Keratinocyte (primary cell): ENCODE data around the gene CDHR2. TPM values are rescaled to one million over a fixed set of nuclear protein-coding genes. Genes with fewer than 3 reads are reported as not detected.

Source experiments
- DNase-seq: peaks from one replicate; pipeline ENCODE4 v3.0.0-alpha.2; 2011; ENCODE audit warnings: low read depth, missing footprints, low spot score
- FAIRE-seq: peaks from 2 replicates; lab custom pipeline; 2011; peaks lifted over from hg19 to GRCh38; lab: Jason Lieb, UNC
- H2AFZ ChIP-seq: 2 replicates; pipeline ENCODE4 v1.6.0; 2012; ENCODE audit warnings: low read length, control low read depth, inconsistent platforms; ENCODE audit not compliant: control insufficient read depth
- H3K27ac ChIP-seq: 2 replicates; pipeline ENCODE4 v1.5.1; 2011; ENCODE audit warnings: low read length; ENCODE audit not compliant: control insufficient read depth, insufficient read depth
- H3K27me3 ChIP-seq: 3 replicates; pipeline ENCODE4 v1.6.0; 2011; ENCODE audit warnings: low read length; ENCODE audit not compliant: control insufficient read depth, insufficient read depth; ENCODE audit errors: extremely low read depth
- H3K36me3 ChIP-seq, 2 experiments: 2 replicates in 1 of 2; 3 replicates in 1 of 2; pipeline ENCODE4 v1.5.1; 2011; ENCODE audit warnings: low read length in 2 of 2, mild to moderate bottlenecking in 1 of 2; ENCODE audit not compliant: control insufficient read depth in 2 of 2, insufficient read depth in 2 of 2; ENCODE audit errors: extremely low read depth in 1 of 2
- H3K4me1 ChIP-seq: 3 replicates; pipeline ENCODE4 v1.5.1; 2011; ENCODE audit warnings: low read length; ENCODE audit not compliant: control insufficient read depth, insufficient read depth; ENCODE audit errors: extremely low read depth
- H3K4me2 ChIP-seq: 3 replicates; pipeline ENCODE4 v1.6.0; 2011; ENCODE audit warnings: low read depth, low read length; ENCODE audit not compliant: control insufficient read depth, insufficient read depth; ENCODE audit errors: extremely low read depth
- H3K4me3 ChIP-seq, 3 experiments: fragments of 200-600 bp in 1 of 3; sonication (generic) in 1 of 3; 2 replicates in 2 of 3; 3 replicates in 1 of 3; pipeline ENCODE4 v1.5.1; 2011 to 2016; ENCODE audit warnings: low read length in 3 of 3, mild to moderate bottlenecking in 3 of 3, control low read depth in 2 of 3, inconsistent platforms in 1 of 3, low read depth in 1 of 3, mixed read lengths in 1 of 3, mixed run types in 1 of 3, moderate library complexity in 1 of 3; ENCODE audit not compliant: control insufficient read depth in 2 of 3, insufficient read depth in 2 of 3; ENCODE audit errors: extremely low read depth in 1 of 3
- H3K79me2 ChIP-seq: 2 replicates; pipeline ENCODE4 v1.6.0; 2012; ENCODE audit warnings: low read length; ENCODE audit not compliant: control insufficient read depth, insufficient read depth
- H3K9ac ChIP-seq: 3 replicates; pipeline ENCODE4 v1.6.0; 2011; ENCODE audit warnings: low read length; ENCODE audit not compliant: control insufficient read depth, insufficient read depth; ENCODE audit errors: extremely low read depth
- H3K9me1 ChIP-seq: 3 replicates; pipeline ENCODE4 v1.6.0; 2011; ENCODE audit warnings: low read length; ENCODE audit not compliant: control insufficient read depth, insufficient read depth; ENCODE audit errors: extremely low read depth
- H3K9me3 ChIP-seq: 2 replicates; pipeline ENCODE4 v1.5.1; 2012; ENCODE audit warnings: low read depth, low read length; ENCODE audit not compliant: control insufficient read depth
- H4K20me1 ChIP-seq: 3 replicates; pipeline ENCODE4 v1.6.0; 2011; ENCODE audit warnings: low read length; ENCODE audit not compliant: control insufficient read depth, insufficient read depth; ENCODE audit errors: extremely low read depth
- CTCF ChIP-seq, 3 experiments: IDR thresholded peaks in 1 of 3; conservative IDR thresholded peaks in 1 of 3; optimal IDR thresholded peaks in 1 of 3; 2 replicates in 2 of 3; 3 replicates in 1 of 3; pipeline versions ENCODE3 to v1.5.1; 2011; ENCODE audit warnings: low read length in 3 of 3, mild to moderate bottlenecking in 3 of 3, moderate library complexity in 2 of 3, control low read depth in 1 of 3, inconsistent platforms in 1 of 3; ENCODE audit not compliant: insufficient read depth in 2 of 3; ENCODE audit errors: extremely low read depth in 1 of 3
- EZH2 ChIP-seq: IDR thresholded peaks from one replicate; pipeline ENCODE4 v1.6.1; 2012; ENCODE audit warnings: inconsistent platforms, mild to moderate bottlenecking, low read length, moderate library complexity
- dilution Hi-C: fragments of 300-500 bp; cut with MboI; formaldehyde crosslinking; loops from one replicate; pipeline ENCODE4 v1.7.0; 2020; ENCODE audit warnings: low sequenced_read_pairs; ENCODE audit not compliant: extremely low pct_ligation_motif_present
- polyA plus RNA-seq, 5 experiments: library from polyadenylated mRNA; depleted of rRNA in 3 of 5; stranded (reverse) in 3 of 5; stranded (forward) in 1 of 5; unstranded in 1 of 5; fragments of >200 nt; gene quantifications; 1 replicate in 1 of 5; 2 replicates in 3 of 5; 3 replicates in 1 of 5; pipeline versions ENCODE4 v1.2.1 to v1.2.3, GENCODE V29; 2011 to 2012; ENCODE audit warnings: missing spikeins in 2 of 5, low read depth in 1 of 5, low replicate concordance in 1 of 5

The CDHR2 gene
- polyA plus RNA-seq, 1 donor (not counting 4 experiments of a cell fraction or from before 2014, with no cell fraction given) = not detected

GRCh38 chr5:176528301-176528700, 20.8 kb upstream of the CDHR2 start:
- FAIRE-seq = no peak
- peaks cover 18 to 35% of the 10 kb centered on the region in 2 experiments for H3K36me3 ChIP-seq
- no peak overlapping the region for H3K4me3 ChIP-seq
- H3K79me2 ChIP-seq = peaks cover 8% of the 10 kb centered on the region
- H3K9me3 ChIP-seq = no peaks in the 10 kb centered on the region
- peaks cover 17% of the 10 kb centered on the region for H3K4me1 ChIP-seq
- no peak for TF ChIP-seq CTCF (optimal IDR thresholded peaks at IDR 0.05 in 1 of 3, IDR thresholded peaks at IDR 0.05 in 1 of 3, conservative IDR thresholded peaks at IDR 0.05 in 1 of 3; ENCODE audit: extremely low read depth in 1 of 3, insufficient read depth in 2 of 3, low read length in 3 of 3)
- TF ChIP-seq EZH2 = no peak
- DNase-seq = no peak
- H3K27me3 ChIP-seq = no peaks in the 10 kb centered on the region
- no peak overlapping the region for H2AFZ ChIP-seq
- H3K4me2 ChIP-seq = no peak overlapping the region
- no peaks in the 10 kb centered on the region for H4K20me1 ChIP-seq
- H3K9me1 ChIP-seq = peaks cover 7% of the 10 kb centered on the region
- H3K27ac ChIP-seq = no peak overlapping the region
- dilution Hi-C loops = no loop called here
- no peak overlapping the region for H3K9ac ChIP-seq

DNA sequence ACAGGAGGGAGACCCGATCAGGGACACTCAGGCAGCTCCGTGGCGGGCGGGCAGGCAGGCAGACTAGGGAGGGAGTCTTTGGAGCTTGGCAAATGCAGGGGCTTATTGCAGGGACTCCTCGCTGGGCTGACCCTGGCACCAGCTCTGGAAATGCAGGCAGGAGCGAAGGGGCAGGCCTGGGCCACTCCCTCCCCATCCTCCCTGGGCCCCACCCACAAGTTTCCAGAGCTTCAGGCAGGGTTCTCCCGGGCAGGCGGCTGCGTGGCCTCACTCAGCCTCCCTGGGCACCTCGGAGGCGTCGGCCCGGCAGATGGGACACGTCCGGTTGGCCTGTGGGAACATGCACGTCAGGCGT, 20.4 kb upstream of the CDHR2 start:
- Histone ChIP-seq H3K4me3 (no peak overlapping the region), H3K4me2 (peak overlapping the region; percentile 8), H2AFZ (no peak overlapping the region), H3K9me3 (no peaks in the 10 kb centered on the region), H3K4me1 (peaks cover 22% of the 10 kb centered on the region), H3K79me2 (peaks cover 12% of the 10 kb centered on the region), H3K36me3 (peaks cover 18 to 35% of the 10 kb centered on the region in 2 experiments), H3K9me1 (peaks cover 7% of the 10 kb centered on the region), H3K9ac (no peak overlapping the region), H4K20me1 (no peaks in the 10 kb centered on the region), H3K27me3 (no peaks in the 10 kb centered on the region), H3K27ac (no peak overlapping the region)
- dilution Hi-C loops = no loop called here
- TF ChIP-seq CTCF (optimal IDR thresholded peaks at IDR 0.05 in 1 of 3, IDR thresholded peaks at IDR 0.05 in 1 of 3, conservative IDR thresholded peaks at IDR 0.05 in 1 of 3; ENCODE audit: extremely low read depth in 1 of 3, insufficient read depth in 2 of 3, low read length in 3 of 3) = no peak
- no peak for TF ChIP-seq EZH2
- DNase-seq (no peak), FAIRE-seq (no peak)
